ENCODE data around the gene PALB2. TPM values are rescaled to one million over a fixed set of nuclear protein-coding genes. Genes with fewer than 3 reads are reported as not detected.

The PALB2 gene
- polyA plus RNA-seq, 1 donor, result 17.3 TPM

- peak overlapping the region; percentile 54 for H3K27ac ChIP-seq (ENCODE audit: low read length)
- peaks cover 29% of the 10 kb centered on the region for H3K4me1 ChIP-seq (ENCODE audit: control insufficient read depth, insufficient read depth, low read length)
- WGBS (ENCODE audit: insufficient coverage, low lambda C conversion rate), result no CpG with 5 or more reads among the region's 2 CpGs
- H3K9me3 ChIP-seq (ENCODE audit: control insufficient read depth, low read depth, low read length), result no peaks in the 10 kb centered on the region
- H3K4me3 ChIP-seq (ENCODE audit: low read length), result no peak overlapping the region
- DNase-seq, result peak; percentile 84 to 92
- H3K36me3 ChIP-seq (ENCODE audit: control insufficient read depth, insufficient read depth, low read length), result peaks cover 32% of the 10 kb centered on the region
- no peaks in the 10 kb centered on the region for H3K27me3 ChIP-seq (ENCODE audit: control insufficient read depth, insufficient read depth, low read length)
Observed at GRCh38 chr16:23676924-23677480, 35.9 kb upstream of the PALB2 start.

- WGBS (ENCODE audit: insufficient coverage, low lambda C conversion rate), result no CpG with 5 or more reads among the region's 8 CpGs
- H3K36me3 ChIP-seq (ENCODE audit: control insufficient read depth, insufficient read depth, low read length), result peaks cover 40% of the 10 kb centered on the region
Observed at GRCh38 chr16:23673971-23674614, 33.0 kb upstream of the PALB2 start.

DNA sequence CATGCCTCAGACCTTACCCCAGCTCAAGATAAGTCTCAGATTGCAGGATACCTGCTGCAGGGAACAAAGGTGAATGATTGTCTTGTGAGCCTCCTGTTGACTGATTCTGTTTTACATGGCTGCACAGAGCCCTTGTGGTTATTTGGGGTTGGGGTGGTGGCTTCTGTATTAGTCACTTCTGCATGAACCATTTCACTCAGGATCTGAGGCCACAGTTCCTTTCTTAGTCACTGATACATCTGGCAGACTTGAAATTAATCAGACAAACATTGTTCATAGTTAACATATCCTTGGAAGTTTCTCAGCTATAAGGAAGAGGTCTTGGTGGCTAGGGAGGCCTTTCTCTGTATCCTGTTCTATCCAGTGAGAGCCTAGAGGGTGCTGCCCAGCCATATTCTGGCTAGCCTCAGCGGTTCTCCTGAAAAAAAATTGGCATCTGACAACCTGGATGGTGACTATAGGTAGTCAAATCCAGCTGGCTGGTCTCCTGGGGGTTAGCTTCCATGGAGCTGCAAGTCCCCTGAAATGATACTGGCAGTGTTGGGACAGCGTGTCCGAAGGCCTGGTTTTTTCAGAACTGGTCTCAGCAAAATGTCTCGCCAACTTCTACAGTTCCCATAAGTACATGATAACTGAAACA is 29.1 kb upstream of the PALB2 start:
- Histone ChIP-seq H3K4me1 (ENCODE audit: control insufficient read depth, insufficient read depth, low read length) (no peaks in the 10 kb centered on the region), H3K4me3 (ENCODE audit: low read length) (no peak overlapping the region), H3K27me3 (ENCODE audit: control insufficient read depth, insufficient read depth, low read length) (no peaks in the 10 kb centered on the region), H3K36me3 (ENCODE audit: control insufficient read depth, insufficient read depth, low read length) (peaks cover 72% of the 10 kb centered on the region), H3K9me3 (ENCODE audit: control insufficient read depth, low read depth, low read length) (no peaks in the 10 kb centered on the region), H3K27ac (ENCODE audit: low read length) (no peak overlapping the region)
- peak in 1 of 2 donors; percentile 33 for DNase-seq
- no CpG with 5 or more reads among the region's 4 CpGs for WGBS (ENCODE audit: insufficient coverage, low lambda C conversion rate)

More at GRCh38 chr16:23673971-23674614, 33.0 kb upstream of the PALB2 start:
- no peak for DNase-seq
- Histone ChIP-seq H3K9me3 (ENCODE audit: control insufficient read depth, low read depth, low read length) (no peaks in the 10 kb centered on the region), H3K4me1 (ENCODE audit: control insufficient read depth, insufficient read depth, low read length) (peaks cover 19% of the 10 kb centered on the region), H3K4me3 (ENCODE audit: low read length) (no peak overlapping the region), H3K27ac (ENCODE audit: low read length) (no peak overlapping the region), H3K27me3 (ENCODE audit: control insufficient read depth, insufficient read depth, low read length) (no peaks in the 10 kb centered on the region)

DNA sequence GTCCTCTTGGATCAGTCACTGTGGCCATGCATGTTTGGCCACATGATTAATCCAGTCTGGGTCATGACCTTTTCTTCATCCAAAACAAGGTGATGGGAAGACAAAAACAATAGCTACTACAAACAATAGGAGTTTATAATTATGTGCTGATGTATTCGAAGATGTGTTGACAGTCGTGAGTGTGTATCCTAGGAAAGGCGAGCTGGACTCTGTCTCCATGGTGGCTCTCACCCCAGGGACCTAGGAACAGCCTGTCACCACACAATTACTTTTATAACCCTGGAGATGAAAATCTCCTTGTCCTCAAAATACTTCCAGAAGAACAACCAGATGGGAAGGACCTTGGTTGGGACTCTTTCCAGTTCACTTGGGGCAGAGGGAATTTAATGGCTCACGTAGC is 27.8 kb upstream of the PALB2 start:
- Histone ChIP-seq H3K4me1 (ENCODE audit: control insufficient read depth, insufficient read depth, low read length) (no peaks in the 10 kb centered on the region), H3K27me3 (ENCODE audit: control insufficient read depth, insufficient read depth, low read length) (no peaks in the 10 kb centered on the region), H3K4me3 (ENCODE audit: low read length) (no peak overlapping the region), H3K27ac (ENCODE audit: low read length) (no peak overlapping the region), H3K9me3 (ENCODE audit: control insufficient read depth, low read depth, low read length) (no peaks in the 10 kb centered on the region), H3K36me3 (ENCODE audit: control insufficient read depth, insufficient read depth, low read length) (peaks cover 82% of the 10 kb centered on the region)
- WGBS (ENCODE audit: insufficient coverage, low lambda C conversion rate), result no CpG with 5 or more reads among the region's 4 CpGs
- DNase-seq, result no peak

GRCh38 chr16:23668225-23668624 is 27.1 kb upstream of the PALB2 start:
- Histone ChIP-seq H3K9me3 (ENCODE audit: control insufficient read depth, low read depth, low read length) (no peaks in the 10 kb centered on the region), H3K4me3 (ENCODE audit: low read length) (no peak overlapping the region), H3K27me3 (ENCODE audit: control insufficient read depth, insufficient read depth, low read length) (no peaks in the 10 kb centered on the region), H3K36me3 (ENCODE audit: control insufficient read depth, insufficient read depth, low read length) (peaks cover 82% of the 10 kb centered on the region), H3K4me1 (ENCODE audit: control insufficient read depth, insufficient read depth, low read length) (no peaks in the 10 kb centered on the region), H3K27ac (ENCODE audit: low read length) (no peak overlapping the region)
- no peak for DNase-seq
- WGBS (ENCODE audit: insufficient coverage, low lambda C conversion rate), result no CpG with 5 or more reads among the region's 1 CpG

DNA sequence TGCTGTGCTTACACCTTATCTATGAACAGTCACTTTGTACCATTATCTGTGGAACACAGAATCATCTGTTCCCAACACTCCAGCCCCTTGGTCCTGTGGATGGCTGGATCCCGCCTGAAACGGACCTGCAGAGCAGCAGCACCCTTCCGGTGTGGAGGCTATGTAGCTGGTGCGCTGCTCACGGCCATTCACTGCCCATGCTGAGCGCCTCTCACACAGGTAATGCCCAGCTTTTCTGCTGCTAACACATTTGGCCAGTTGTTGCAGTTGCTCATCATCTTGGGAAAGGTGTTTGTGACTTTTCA is 26.2 kb upstream of the PALB2 start:
- H3K27ac ChIP-seq (ENCODE audit: low read length), result no peak overlapping the region
- no CpG with 5 or more reads among the region's 6 CpGs for WGBS (ENCODE audit: insufficient coverage, low lambda C conversion rate)
- H3K4me1 ChIP-seq (ENCODE audit: control insufficient read depth, insufficient read depth, low read length), result no peaks in the 10 kb centered on the region
- peaks cover 88% of the 10 kb centered on the region for H3K36me3 ChIP-seq (ENCODE audit: control insufficient read depth, insufficient read depth, low read length)
- no peak overlapping the region for H3K4me3 ChIP-seq (ENCODE audit: low read length)
- no peaks in the 10 kb centered on the region for H3K9me3 ChIP-seq (ENCODE audit: control insufficient read depth, low read depth, low read length)
- no peaks in the 10 kb centered on the region for H3K27me3 ChIP-seq (ENCODE audit: control insufficient read depth, insufficient read depth, low read length)
- no peak for DNase-seq

DNA sequence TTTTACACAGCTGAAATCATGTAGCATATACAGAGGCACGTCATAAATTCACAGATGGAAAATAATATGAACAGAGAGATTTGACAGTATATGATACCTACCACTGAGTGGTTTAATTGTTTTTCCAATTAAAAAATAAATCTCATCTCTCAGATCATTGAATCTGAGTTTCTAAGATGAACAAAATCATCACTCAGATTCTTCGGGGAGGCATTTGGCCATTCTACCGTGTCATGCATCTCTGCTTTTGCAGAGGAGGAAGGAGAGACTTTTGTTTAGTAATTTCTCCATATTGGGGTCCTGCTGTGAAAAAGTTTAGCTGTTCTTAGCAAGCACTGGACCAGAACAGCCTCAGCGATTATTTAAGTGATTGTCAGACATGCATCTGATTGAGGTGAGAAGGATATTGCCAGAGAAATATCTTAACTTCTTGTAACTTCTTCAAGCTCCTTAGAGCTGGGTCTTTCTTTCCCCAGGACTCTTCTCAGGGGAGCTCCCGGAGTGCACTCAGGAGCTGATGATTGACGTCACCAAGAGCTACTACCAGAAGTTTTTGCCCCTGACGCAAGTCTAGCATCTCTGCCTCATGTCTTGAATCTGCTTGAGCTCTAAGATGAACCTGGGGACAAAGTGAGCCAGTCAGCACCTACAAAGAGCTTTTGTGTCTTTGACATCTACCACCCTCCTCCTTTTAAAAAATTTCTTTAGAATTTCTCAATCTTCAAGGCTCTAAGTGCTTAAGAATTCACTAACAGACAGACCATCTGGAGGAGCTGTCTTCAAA is 25.7 kb upstream of the PALB2 start:
- Histone ChIP-seq H3K4me1 (ENCODE audit: control insufficient read depth, insufficient read depth, low read length) (no peaks in the 10 kb centered on the region), H3K27ac (ENCODE audit: low read length) (no peak overlapping the region), H3K27me3 (ENCODE audit: control insufficient read depth, insufficient read depth, low read length) (no peaks in the 10 kb centered on the region), H3K36me3 (ENCODE audit: control insufficient read depth, insufficient read depth, low read length) (peaks cover 88% of the 10 kb centered on the region), H3K4me3 (ENCODE audit: low read length) (no peak overlapping the region), H3K9me3 (ENCODE audit: control insufficient read depth, low read depth, low read length) (no peaks in the 10 kb centered on the region)
- no CpG with 5 or more reads among the region's 7 CpGs for WGBS (ENCODE audit: insufficient coverage, low lambda C conversion rate)
- no peak for DNase-seq

DNA sequence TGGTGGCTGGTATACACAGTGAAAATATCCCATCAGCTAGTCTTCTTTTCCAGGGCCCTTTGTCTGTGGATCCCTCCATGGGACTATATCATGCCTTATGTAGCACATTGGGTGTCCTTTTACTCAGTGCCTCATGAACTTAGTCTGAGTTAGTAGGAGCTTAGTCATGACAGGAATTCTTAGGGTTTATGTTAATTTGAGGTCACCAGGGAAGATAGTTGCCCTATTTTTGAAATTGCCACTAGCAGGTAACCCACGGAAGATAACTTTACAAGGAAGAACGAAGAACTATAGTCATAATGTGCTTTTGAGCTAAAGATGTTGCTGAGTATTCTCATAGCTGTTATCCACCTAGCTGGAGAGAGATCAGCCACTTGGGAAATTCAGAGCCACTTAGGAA is 22.8 kb upstream of the PALB2 start:
- Histone ChIP-seq H3K36me3 (ENCODE audit: control insufficient read depth, insufficient read depth, low read length) (peaks cover 92% of the 10 kb centered on the region), H3K4me1 (ENCODE audit: control insufficient read depth, insufficient read depth, low read length) (no peaks in the 10 kb centered on the region), H3K27me3 (ENCODE audit: control insufficient read depth, insufficient read depth, low read length) (no peaks in the 10 kb centered on the region), H3K4me3 (ENCODE audit: low read length) (no peak overlapping the region), H3K27ac (ENCODE audit: low read length) (no peak overlapping the region), H3K9me3 (ENCODE audit: control insufficient read depth, low read depth, low read length) (no peaks in the 10 kb centered on the region)
- DNase-seq, result no peak
- 100% methylated on average over 2 of the region's 2 CpGs for WGBS (ENCODE audit: insufficient coverage, low lambda C conversion rate)

DNA sequence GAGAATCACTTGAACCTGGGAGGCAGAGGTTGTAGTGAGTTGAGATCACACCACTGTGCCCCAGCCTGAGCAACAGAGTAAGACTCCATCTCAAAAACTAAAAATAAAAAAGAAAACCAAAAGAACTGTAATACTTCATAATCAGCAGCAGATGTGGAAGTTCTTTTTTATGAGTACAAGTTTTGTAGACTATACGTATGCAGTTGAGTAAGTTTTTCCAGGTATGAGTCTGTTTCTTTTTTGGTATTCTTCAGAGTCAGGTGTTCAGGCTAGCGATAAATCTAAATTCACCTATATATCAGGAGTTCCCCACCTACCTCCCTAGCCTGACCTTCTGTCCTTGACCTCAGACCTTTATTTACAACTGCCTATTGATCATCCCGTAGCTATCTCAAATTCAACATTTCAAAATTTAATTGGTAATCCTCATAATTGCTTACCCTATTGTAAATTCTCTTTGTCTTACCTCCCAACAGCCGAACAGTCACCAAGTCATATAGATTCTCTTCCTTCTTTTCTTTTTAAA is 10.9 kb upstream of the PALB2 start:
- DNase-seq, result no peak
- Histone ChIP-seq H3K27ac (ENCODE audit: low read length) (no peak overlapping the region), H3K27me3 (ENCODE audit: control insufficient read depth, insufficient read depth, low read length) (no peaks in the 10 kb centered on the region), H3K4me1 (ENCODE audit: control insufficient read depth, insufficient read depth, low read length) (no peaks in the 10 kb centered on the region), H3K4me3 (ENCODE audit: low read length) (no peak overlapping the region), H3K9me3 (ENCODE audit: control insufficient read depth, low read depth, low read length) (no peaks in the 10 kb centered on the region), H3K36me3 (ENCODE audit: control insufficient read depth, insufficient read depth, low read length) (peaks cover 25% of the 10 kb centered on the region)
- whole genome bisulfite sequencing (ENCODE audit: insufficient coverage, low lambda C conversion rate), result 100% methylated on average over 3 of the region's 4 CpGs

DNA sequence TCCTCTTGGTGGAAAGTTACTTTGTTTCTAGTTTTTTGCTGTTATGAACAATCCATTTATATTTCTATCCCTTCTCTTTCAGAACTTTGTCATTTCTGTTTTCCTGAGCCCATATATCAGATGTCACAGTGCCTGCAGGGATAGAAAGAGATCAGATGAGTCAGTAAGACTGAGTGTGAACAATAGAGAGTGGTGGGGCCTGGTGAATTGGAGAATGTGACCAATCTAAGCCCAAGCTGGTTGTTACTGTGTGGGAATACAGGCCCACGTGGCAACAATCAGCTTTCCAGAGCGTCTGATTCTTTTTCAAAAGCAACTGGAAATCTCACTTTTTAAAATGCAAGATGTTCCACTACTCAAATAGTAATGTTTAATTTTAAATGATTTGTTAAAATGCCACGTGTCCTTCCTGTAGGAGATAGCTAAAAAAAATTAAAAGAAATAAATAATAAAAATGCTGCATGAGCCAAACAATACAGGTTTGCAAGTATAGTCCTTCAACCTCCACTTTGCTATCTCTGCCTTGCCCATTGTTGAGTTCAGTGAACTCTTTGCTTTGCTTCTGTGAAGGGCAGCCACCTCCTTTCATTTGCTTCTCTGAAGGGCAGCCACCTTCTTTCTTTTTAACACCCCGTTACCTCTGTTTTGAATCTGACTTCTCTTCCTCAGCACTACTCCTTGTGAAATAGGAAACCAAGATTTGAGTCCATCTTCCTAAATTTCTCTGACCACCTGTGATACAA is 9.7 kb upstream of the PALB2 start:
- WGBS (ENCODE audit: insufficient coverage, low lambda C conversion rate), result 95% methylated on average over 2 of the region's 4 CpGs
- H3K27ac ChIP-seq (ENCODE audit: low read length), result no peak overlapping the region
- H3K36me3 ChIP-seq (ENCODE audit: control insufficient read depth, insufficient read depth, low read length), result peaks cover 22% of the 10 kb centered on the region
- no peaks in the 10 kb centered on the region for H3K27me3 ChIP-seq (ENCODE audit: control insufficient read depth, insufficient read depth, low read length)
- no peak for DNase-seq
- H3K4me3 ChIP-seq (ENCODE audit: low read length), result no peak overlapping the region
- no peaks in the 10 kb centered on the region for H3K9me3 ChIP-seq (ENCODE audit: control insufficient read depth, low read depth, low read length)
- H3K4me1 ChIP-seq (ENCODE audit: control insufficient read depth, insufficient read depth, low read length), result no peaks in the 10 kb centered on the region
